ENCODE measurements around the gene CEMP1.

DNA sequence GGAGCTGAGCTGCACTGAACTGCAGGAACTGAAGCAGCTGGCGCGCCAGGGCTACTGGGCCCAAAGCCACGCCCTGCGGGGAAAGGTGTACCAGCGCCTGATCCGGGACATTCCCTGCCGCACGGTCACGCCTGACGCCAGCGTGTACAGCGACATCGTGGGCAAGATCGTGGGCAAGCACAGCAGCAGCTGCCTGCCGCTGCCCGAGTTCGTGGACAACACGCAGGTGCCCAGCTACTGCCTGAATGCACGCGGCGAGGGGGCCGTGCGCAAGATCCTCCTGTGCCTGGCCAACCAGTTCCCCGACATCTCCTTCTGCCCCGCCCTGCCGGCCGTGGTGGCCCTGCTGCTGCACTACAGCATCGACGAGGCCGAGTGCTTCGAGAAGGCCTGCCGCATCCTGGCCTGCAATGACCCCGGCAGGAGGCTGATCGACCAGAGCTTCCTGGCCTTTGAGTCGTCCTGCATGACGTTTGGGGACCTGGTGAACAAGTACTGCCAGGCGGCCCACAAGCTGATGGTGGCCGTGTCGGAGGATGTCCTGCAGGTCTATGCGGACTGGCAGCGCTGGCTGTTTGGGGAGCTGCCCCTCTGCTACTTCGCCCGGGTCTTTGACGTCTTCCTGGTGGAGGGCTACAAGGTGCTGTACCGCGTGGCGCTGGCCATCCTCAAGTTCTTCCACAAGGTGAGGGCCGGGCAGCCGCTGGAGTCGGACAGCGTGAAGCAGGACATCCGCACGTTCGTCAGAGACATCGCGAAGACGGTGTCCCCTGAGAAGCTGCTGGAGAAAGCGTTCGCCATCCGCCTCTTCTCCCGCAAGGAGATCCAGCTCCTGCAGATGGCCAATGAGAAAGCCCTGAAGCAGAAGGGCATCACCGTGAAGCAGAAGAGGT is 34.7 kb downstream of the CEMP1 start:
- TF ChIP-seq CTCF (IDR thresholded peaks at IDR 0.05) (no peak), POLR2AphosphoS5 (IDR thresholded peaks at IDR 0.05) (no peak), POLR2A (IDR thresholded peaks at IDR 0.05) (no peak), EP300 (IDR thresholded peaks at IDR 0.05) (no peak)

All from gastroesophageal sphincter (tissue), 3 donors.